GM18873 (cell line): ENCODE data around the gene PDCD2L.
"Not testable (repeated sequence)": the region's sequence is repeated elsewhere in the genome, so short reads cannot be mapped to it uniquely, and the experiment has no call there.

Source experiments
- ATAC-seq: cut with Tn5 transposase; IDR thresholded peaks from one replicate; pipeline ENCODE4 v1.9.1; 2021; ENCODE audit warnings: mild to moderate bottlenecking, moderate library complexity, moderate number of reproducible peaks; ENCODE audit not compliant: unreplicated experiment, low FRiP score

The PDCD2L gene, protein sequence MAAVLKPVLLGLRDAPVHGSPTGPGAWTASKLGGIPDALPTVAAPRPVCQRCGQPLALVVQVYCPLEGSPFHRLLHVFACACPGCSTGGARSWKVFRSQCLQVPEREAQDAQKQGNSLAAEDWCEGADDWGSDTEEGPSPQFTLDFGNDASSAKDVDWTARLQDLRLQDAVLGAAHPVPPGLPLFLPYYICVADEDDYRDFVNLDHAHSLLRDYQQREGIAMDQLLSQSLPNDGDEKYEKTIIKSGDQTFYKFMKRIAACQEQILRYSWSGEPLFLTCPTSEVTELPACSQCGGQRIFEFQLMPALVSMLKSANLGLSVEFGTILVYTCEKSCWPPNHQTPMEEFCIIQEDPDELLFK

DNA sequence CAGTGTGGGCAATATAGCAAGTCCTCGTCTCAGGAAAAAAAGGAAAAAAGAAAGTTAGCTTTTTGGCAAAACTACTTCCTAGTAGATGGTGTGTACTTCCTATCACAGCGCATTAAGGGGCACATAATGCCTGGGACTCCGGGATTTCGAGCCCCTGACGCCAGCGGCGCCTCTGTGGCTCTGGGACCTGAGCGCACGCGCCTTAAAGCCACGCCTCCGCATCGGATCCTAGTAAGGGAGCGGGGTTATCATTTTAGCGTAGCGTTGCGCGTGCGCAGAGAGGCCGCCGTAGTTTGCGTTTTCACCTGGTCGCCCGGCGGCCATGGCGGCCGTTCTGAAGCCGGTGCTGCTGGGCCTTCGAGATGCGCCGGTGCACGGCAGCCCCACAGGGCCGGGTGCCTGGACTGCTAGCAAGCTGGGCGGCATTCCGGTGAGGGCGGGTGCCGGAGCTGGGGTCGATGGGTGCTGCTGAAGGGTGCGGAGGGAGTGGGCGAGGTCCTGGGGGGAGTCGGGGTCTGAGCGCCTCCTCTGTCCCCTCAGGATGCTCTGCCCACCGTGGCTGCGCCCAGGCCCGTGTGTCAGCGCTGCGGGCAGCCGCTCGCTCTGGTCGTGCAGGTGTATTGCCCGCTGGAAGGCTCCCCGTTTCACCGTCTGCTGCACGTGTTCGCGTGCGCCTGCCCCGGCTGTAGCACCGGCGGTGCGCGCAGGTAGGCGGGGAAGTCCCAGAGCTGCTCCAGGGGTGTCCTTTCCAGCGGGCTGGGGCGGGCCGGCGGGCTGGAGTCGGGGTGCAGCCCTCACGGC, at the start of gene PDCD2L:
Gene PDCD2L (plus strand): TSS at position 291 of the 801 bp plus-strand sequence. CDS start 32 bp downstream, at position 323.
- peak; percentile 54 for ATAC-seq

DNA sequence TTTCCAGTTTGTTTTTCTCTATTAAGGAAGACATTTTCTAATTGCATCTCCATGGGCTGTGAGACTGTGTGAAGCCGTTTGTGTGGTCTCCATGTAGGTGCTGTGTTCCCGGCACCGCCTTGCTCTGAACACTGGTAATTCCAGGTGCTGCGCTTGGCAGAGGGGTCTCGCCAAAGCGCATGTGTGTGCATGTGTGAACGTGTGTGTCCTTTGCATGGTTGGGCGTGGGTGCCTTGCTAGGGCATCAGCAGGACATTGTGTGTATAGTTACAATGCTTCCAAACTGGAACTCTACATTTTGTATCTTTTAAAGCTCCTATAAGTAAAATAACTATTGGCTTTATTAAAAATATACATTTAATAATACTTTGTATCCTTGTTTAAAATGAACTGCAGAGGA, 49.0 kb upstream of the PDCD2L start:
- no peak for ATAC-seq

DNA sequence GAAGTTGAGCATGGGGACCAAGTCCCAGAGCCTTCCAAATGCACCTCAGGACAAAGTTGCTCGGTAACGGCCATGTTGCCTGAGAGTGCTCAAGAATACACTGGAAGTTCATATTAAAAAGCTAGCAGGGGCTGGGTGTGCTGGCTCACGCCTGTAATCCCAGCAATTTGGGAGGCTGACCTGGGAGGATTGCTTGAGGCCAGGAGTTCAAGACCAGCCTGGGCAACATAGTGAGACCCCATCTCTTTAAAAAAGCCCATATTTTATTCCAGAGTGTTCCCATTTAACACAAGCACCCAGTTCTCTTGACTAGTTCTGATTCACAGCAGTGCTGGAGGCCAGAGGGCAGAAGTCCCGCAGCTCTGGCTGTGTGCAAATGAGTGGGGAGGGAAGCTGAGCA, 47.3 kb upstream of the PDCD2L start:
- no peak for ATAC-seq

DNA sequence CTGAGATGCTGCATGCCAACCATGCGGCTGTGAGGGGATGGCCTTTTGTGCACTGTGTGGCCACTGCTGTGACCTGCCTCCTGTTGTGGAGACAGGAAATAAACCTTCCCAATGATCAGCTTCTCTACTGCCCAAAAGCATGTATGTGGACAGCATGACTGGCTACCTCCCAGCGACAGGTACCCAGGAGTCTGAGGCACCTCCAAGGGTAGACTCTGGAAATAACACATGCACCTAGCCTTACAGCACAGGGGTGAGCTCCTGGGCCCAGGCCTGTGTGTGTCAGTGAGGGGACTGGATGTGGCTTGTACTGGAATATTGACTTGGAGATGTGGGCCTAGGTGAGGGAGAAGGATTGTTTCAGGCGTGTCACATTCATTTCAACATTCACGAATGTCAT, 46.8 kb upstream of the PDCD2L start:
- ATAC-seq, result no peak

DNA sequence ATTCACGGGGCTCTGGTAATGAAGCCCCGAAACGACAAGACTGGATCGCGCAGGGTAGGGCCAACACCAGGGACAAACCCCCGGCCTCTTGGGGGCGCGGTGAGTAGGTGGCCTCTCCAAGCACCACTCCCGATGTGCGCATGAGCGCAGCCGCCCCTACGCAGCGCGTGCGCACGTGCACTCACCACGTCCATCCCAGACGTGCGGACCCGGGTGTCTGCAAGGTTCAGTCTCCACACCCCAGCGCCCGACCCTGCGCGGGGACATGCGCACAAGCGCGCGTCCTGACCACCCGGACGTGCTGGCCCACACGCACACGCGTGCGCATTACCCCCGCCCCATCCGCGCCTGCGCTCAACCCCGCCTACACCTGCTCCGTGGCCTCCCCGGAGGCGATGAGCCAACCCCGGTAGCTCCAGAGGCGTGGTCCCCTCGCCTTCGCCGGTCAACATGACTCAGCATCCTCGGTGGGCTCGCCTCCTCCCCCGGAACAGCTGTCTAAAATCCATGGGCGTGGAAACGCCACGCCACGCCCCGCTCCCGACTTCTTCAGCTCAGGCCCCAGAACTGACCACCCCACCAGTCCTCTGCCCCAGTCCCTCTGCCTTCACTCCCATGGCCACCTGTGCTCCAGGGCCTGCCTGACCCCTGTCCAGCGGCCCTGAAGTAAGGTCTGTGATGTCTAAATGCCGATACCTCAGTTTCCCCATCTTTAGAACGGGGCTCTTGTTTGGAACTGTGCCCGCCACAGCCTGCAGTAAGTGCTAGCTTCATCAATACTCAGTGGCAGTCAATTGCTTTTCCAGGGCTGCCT, 44.9 kb upstream of the PDCD2L start:
- ATAC-seq, result peak; percentile 81

DNA sequence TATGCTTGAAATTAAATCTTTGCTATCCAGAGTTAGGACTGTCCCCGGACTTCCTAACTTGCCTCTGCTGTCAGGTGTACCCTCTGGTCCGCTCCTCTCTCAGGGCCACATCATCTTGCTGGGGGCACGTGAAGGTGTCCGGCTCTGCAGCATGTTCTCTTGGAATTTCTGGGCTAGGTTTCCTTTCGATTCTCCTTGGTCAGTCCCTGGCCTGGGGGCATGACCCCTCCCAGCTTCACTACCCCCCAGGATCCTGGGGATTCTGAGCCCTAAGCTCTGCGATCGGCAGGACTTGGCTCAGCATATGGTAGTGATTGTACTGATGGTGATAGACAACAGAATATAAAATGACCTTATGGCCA, 44.3 kb upstream of the PDCD2L start:
- no peak for ATAC-seq

DNA sequence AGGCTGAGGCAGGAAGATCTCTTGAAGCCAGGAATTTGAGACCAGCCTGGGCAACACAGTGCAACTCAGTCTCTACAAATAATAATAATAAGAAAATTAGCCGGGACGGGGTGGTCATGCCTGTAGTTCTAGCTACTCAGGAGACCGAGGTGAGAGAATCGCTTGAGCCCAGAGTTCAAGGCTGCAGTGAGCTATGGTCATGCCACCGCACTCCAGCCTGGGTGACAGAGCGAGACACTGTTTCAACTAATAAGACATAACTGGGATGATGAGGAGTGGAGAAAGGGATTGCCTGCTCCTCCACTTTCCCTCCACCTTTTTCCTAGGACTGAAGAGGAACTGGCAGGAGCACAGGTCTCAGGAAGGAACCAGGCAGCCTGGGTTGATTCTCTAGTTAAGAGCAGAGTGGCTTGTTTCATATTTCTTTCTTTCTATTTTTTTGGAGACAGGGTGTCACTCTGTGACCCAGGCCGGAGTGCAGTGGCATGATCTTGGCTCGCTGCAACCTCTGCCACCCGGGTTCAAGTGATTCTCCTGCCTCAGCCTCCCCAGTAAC, 43.8 kb upstream of the PDCD2L start:
- no peak for ATAC-seq

DNA sequence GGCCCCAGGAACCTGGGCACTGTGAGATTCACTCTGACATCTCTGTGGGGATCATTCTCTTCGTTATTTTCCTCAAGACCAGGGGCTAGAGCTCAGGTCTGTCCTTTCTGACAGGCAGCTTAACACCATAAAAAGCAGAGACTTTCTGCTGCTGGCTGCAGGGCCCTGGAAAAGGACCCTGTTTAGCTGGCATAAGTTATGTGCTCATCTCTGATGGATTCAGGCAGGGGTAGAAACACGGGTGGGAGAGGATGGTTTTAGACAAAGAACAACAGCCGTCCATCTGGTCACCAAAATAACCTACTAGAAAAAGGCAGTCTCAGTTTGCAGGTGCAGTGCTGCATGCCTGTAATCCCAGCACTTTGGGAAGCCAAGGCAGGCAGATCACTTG, 41.5 kb upstream of the PDCD2L start:
- ATAC-seq, result no peak

DNA sequence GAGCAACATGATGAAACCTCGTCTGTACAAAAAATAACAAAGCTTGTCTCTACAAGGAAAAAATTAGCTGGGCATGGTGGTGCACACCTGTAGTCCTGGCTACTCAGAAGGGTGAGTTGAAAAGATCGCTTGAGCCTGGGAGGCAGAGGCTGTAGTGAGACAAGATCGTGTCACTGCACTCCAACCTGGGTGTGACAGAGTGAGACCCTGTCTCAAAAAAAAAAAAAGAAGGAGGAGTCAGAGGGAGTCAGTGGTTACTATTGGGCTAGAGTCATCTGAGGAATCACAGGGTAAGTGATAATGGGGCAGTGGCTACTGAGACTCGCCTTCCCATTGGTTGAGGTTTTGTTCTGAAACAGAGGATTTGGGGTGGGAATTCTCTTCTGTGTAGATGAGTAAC, 41.1 kb upstream of the PDCD2L start:
- ATAC-seq, result no peak

DNA sequence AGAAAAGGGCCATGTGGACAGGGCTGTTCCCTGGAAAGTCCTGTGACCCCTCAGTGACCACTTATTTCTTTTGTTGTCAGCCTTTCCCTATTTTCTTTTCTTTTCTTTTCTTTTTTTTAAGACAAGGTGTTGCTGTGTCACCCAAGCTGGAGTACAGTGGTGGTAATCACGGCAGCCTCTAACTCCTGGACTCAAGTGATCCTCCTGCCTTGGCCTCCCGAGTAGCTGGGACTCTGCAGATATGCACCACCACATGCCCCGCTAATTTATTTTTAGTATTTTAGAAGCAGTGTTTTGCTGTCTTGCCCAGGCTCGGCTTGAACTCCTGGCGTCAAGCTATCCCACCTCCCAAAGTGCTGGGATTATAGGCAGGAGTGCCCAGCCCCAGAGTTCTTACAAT, 40.3 kb upstream of the PDCD2L start:
- no peak for ATAC-seq

DNA sequence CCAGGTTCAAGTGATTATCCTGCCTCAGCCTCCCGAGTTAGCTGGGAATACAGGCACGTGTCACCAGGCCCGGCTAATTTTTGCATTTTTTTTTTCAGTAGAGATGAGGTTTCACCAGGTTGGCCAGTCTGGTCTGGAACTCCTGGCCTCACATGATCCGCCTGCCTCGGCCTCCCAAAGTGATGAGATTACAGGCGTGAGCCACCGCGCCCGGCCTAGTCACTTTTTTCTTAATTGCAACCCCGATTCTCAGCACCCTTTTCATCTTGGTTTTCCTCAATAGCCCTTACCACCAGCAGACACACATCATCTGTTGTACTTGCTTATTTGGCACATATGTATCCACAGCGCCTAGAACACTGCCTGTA, 39.8 kb upstream of the PDCD2L start:
- no peak for ATAC-seq

DNA sequence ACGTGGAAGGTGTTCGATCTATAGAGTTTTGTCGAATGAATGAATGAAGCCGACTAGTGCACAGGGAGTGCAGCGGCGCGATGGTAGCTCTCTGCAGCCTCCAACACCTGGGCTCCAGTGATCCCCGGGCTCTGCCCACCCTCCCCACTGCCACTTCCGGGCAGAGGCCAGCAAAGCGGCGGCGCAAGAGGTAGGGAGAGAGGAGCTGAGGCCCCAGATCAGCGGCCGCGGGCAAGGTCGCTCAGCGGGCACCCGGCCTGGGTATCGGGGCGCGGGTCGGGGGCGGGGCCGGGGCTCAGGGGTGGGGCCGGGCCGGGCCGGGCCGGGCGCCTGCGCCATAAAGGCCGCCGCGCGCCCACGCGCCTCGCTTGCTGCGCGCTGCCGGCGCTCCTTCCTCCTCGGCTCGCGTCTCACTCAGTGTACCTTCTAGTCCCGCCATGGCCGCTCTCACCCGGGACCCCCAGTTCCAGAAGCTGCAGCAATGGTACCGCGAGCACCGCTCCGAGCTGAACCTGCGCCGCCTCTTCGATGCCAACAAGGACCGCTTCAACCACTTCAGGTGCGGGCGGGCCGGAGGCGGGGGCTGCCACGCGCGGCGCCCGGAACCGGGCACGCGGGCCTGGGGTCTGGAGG, 39.3 kb upstream of the PDCD2L start, which contains the start of gene GPI:
Gene GPI (plus strand): TSS at position 367 of the 633 bp plus-strand sequence. CDS start 71 bp downstream, at position 438.
- peak; percentile 46 for ATAC-seq

DNA sequence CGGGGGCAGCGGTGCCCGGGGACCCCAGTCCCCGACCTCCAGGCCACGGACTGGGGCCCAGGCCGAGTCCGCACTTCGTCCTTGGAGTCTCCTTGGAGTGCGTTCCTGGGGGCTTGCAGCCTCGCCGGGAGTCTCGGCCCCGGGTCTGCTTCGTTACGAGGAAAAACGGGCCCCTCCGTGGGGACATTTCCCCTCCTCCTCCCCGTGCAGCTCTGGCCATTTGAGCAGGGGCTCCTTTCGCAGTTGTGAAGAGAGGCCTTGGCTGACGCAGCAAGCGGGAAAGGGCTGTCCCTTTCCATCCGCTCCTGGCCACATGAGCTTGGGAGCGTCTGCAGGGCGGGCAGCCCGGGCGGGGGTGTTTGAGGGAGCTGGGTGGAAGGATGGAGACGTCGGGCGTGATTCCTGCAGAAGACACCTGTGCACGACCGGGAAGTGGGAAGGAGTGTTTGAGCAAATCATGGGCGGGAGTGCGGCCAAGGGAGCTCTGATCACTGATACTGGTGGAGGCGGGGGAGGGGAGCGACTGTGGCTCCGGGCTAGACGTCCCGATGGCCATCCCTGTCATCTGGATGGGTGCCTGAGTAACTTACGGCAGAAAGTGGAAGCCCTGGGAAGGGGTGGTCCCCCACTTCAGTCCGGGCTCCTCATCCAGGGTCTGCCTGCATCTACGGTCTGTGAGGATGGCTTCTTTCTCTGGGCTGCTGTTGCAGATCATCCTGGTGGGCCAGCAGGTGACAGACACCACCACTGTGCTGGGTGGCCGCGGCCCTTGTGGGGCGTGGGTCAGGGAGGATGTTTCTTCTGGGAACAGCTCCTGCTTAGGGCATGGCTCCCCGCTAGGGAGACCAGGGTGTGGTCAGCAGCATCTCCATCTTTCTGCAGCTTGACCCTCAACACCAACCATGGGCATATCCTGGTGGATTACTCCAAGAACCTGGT, 38.5 kb upstream of the PDCD2L start:
- ATAC-seq, result no peak

DNA sequence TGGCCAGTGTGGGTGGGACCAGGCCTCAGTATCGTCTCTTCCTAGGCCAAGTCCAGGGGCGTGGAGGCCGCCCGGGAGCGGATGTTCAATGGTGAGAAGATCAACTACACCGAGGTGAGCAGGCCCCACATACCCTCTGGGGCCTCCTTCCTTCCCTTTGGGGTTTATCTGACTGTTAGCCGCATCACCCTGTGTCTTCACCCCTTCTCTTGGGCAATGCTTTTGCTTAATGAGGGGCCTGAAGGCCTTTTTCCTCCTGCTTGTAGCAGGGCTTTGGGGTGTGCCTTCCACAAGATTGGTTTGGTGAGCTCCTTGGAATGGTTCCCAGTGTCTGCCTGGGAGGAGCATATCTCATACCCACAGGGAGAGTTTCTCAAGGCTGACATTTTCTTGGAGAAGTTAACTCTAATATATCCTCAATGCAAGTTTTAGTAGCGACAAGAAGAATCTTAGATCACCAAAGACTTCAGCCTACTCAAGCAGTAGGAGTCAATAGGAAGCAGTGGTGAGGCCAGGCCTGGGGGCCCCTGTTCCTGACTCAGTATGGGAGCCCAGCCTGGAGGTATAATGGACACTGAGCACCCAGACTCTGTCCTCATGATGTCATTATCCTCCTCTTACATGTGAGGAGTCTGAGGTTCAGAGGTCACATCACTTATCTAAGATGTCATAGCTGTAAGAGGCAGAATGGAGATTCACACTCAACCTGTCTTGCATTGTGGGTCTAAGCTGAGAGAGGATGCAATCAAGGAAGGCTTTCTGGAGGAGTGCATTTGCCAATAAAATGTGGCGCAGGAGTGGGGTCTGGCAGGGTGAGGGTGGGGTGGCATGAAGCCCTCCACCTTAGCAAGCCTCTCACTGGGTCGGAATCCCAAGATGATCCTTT, 37.2 kb upstream of the PDCD2L start:
- ATAC-seq, result no peak

DNA sequence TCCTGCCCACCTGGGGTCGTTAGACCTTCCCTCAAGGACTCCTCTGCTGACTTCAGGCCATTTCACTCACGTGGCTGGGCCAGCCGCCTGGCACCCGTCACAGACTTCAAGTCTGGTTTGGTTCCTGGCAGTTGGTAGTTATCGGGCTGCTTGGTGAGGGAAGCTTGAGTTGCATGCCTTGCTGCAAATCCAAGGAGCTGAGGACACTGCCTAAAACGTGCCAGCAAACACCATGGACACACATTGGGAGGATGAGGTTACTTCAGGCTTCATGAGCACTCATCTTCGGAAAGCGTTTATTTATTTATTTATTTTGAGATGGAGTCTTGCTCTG, 36.6 kb upstream of the PDCD2L start:
- ATAC-seq, result no peak

DNA sequence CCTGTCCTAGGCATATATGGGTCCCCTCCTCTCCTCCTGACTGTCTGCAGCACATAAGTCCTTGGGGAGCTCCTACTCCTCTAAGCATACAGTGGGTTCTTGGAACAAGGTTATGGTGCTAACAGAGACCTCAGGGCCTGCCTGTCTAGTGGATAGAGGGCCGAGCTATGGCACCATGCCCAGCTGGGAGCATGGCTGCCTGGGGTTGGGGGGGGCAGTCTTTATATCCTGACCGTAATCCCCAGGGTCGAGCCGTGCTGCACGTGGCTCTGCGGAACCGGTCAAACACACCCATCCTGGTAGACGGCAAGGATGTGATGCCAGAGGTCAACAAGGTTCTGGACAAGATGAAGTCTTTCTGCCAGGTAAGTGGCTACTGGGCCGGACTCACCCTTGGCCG, 35.9 kb upstream of the PDCD2L start:
- no peak for ATAC-seq

DNA sequence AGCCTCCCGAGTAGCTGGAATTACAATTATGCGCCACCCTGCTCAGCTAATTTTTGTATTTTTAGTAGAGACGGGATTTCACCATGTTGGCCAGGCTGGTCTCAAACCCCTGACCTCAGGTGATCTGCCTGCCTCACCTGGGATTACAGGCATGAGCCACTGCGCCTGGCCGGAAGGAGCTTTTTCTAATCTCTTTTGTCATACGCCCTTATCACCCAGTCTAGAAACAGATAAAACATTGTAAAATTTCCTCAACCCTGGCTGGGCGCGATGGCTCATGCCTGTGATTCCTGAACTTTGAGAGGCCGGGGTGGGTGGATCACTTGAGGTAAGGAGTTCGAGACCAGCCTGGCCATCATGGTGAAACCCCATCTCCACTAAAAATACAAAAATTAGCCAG, 35.0 kb upstream of the PDCD2L start:
- ATAC-seq, result not testable (repeated sequence)

DNA sequence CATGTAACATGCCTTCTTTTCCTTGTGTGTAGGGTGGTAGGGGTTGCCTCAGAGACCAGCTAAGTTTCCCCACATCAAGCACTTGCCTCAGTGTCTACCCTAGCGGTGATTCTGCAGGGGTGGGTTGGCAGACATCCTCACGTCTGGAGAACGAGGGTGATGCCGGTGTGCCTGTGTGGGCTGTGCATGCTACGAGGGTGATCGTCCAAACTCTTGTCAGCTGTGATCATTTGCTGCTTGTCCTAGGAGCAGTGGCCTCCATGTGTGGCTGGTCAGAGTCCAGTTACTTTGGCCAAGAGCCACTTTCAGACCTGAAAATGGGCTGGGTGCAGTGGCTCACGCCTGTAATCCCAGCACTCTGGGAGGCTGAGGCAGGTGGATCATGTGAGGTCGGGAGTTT, 34.1 kb upstream of the PDCD2L start:
- no peak for ATAC-seq
